Upper lobe of left lung (tissue), 6 donors: ENCODE results near the gene SHISA7. TPM values are rescaled to one million over a fixed set of nuclear protein-coding genes. Genes with fewer than 3 reads are reported as not detected.

Experiments
- ATAC-seq, 2 donors: fragments of 200-7000 bp; cut with Tn5 transposase; one replicate each; pipeline ENCODE4 v1.9.1; 2022; ENCODE audit warnings: mild to moderate bottlenecking in 2 of 2, moderate library complexity in 2 of 2; ENCODE audit not compliant: low FRiP score in 2 of 2
- DNase-seq, 2 donors: peaks; one replicate each; pipeline ENCODE4 v3.0.0-alpha.2; 2019 to 2020
- H3K27ac ChIP-seq, 4 donors: fragments of 200-600 bp; sonication (generic); one replicate each; pipeline ENCODE4 v1.5.1; 2016 to 2019
- H3K27me3 ChIP-seq, 4 donors: fragments of 200-600 bp; sonication (generic); one replicate each; pipeline ENCODE4 v1.5.1; 2017 to 2019
- H3K36me3 ChIP-seq, 4 donors: fragments of 200-600 bp; sonication (generic); one replicate each; pipeline ENCODE4 v1.5.1; 2016 to 2019
- H3K4me1 ChIP-seq, 4 donors: fragments of 200-600 bp; sonication (generic); one replicate each; pipeline ENCODE4 v1.5.1; 2018 to 2019
- H3K4me3 ChIP-seq, 4 donors: fragments of 200-600 bp; sonication (generic); one replicate each; pipeline ENCODE4 v1.5.1; 2017 to 2019; ENCODE audit warnings: mild to moderate bottlenecking in 2 of 4, moderate library complexity in 1 of 4
- H3K9me3 ChIP-seq, 4 donors: fragments of 200-600 bp; sonication (generic); one replicate each; pipeline ENCODE4 v1.5.1; 2018 to 2019
- EP300 ChIP-seq, 4 donors: sonication (generic); formaldehyde crosslinking; IDR thresholded peaks; one replicate each; pipeline ENCODE4 v1.5.1; 2017; ENCODE audit warnings: antibody characterized with exemption in 4 of 4, control low read depth in 2 of 4
- POLR2A ChIP-seq, 4 donors: fragments of 450-650 bp; IDR thresholded peaks; one replicate each; pipeline ENCODE4 v1.5.1; 2016 to 2017; ENCODE audit warnings: antibody characterized with exemption in 4 of 4, mild to moderate bottlenecking in 2 of 4
- POLR2AphosphoS5 ChIP-seq, 2 donors: sonication (generic); formaldehyde crosslinking; IDR thresholded peaks; one replicate each; pipeline ENCODE4 v1.5.1; 2017; ENCODE audit warnings: antibody characterized with exemption in 2 of 2
- WGBS, 2 donors: methylation state at CpG; one replicate each; pipeline ENCODE4 v1.1.5; 2017 to 2018; 5-methylcytosine and 5-hydroxymethylcytosine counted together
- total RNA-seq, 6 donors: library from RNA; depleted of rRNA in 4 of 6; stranded (reverse); fragments of >200 nt in 4 of 6; gene quantifications; one replicate each; pipeline versions ENCODE4 v1.1.0 to v1.2.1, GENCODE V29; 2016 to 2021
- TF ChIP-seq, protein P1 (sequence below), 6 experiments: fragments of 450-650 bp in 4 of 6; fragments of 200-600 bp in 2 of 6; sonication (generic) in 2 of 6; IDR thresholded peaks; one replicate each; pipeline ENCODE4 v1.5.1; 2016 to 2019; ENCODE audit warnings: antibody characterized with exemption in 6 of 6
- donor health status: DM: no; HTN: no; CAD: no; lungs with moderate emphysema.
- donor health status: DM: no; HTN: yes; CAD: no; lungs with severe emphysema.

Gene SHISA7
- total RNA-seq, 6 donors from 2014 or later: not detected

- Histone ChIP-seq H3K9me3 (no peaks in the 10 kb centered on the region), H3K4me3 (peak within 1 kb of the TSS; percentile 60 to 99 (median 85)), H3K36me3 (peaks cover 12 to 45% (median 34%) of the 10 kb centered on the region in 4 donors), H3K4me1 (peaks cover 40 to 59% (median 44%) of the 10 kb centered on the region in 4 donors), H3K27me3 (no peaks in the 10 kb centered on the region), H3K27ac (peak within 1 kb of the TSS; percentile 91 to 97 (median 92))
- ATAC-seq: peak; percentile 95
- WGBS, 2 donors: 0% methylated on average over 59 to 65 of the region's 68 CpGs
- TF ChIP-seq EP300 (IDR thresholded peaks at IDR 0.05): peak in 1 of 4 donors; percentile 87
- TF ChIP-seq POLR2AphosphoS5 (IDR thresholded peaks at IDR 0.05): peak; percentile 100
- TF ChIP-seq, protein P1, sequence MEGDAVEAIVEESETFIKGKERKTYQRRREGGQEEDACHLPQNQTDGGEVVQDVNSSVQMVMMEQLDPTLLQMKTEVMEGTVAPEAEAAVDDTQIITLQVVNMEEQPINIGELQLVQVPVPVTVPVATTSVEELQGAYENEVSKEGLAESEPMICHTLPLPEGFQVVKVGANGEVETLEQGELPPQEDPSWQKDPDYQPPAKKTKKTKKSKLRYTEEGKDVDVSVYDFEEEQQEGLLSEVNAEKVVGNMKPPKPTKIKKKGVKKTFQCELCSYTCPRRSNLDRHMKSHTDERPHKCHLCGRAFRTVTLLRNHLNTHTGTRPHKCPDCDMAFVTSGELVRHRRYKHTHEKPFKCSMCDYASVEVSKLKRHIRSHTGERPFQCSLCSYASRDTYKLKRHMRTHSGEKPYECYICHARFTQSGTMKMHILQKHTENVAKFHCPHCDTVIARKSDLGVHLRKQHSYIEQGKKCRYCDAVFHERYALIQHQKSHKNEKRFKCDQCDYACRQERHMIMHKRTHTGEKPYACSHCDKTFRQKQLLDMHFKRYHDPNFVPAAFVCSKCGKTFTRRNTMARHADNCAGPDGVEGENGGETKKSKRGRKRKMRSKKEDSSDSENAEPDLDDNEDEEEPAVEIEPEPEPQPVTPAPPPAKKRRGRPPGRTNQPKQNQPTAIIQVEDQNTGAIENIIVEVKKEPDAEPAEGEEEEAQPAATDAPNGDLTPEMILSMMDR (IDR thresholded peaks at IDR 0.05): peak in 3 of 6 experiments; percentile 5 to 11 (median 6)
- peak in 3 of 4 donors; percentile 94 to 100 (median 98) for TF ChIP-seq POLR2A (IDR thresholded peaks at IDR 0.05)
- peak; percentile 93 to 98 for DNase-seq
Measured at GRCh38 chr19:55385724-55386492, 57.2 kb downstream of the SHISA7 start, which contains the start of gene RPL28. TSS of gene RPL28 (plus strand) at chr19:55385932. CDS start at chr19:55386358, 426 bp downstream.

- Histone ChIP-seq H3K36me3 (peaks cover 12 to 37% (median 26%) of the 10 kb centered on the region in 4 donors), H3K4me3 (peak overlapping the region; percentile 22 to 99 (median 85)), H3K4me1 (peaks cover 40 to 59% (median 44%) of the 10 kb centered on the region in 4 donors), H3K27ac (peak overlapping the region; percentile 91 to 97 (median 92)), H3K9me3 (no peaks in the 10 kb centered on the region), H3K27me3 (no peaks in the 10 kb centered on the region)
- ATAC-seq (peak; percentile 92 to 94), DNase-seq (peak; percentile 94 to 96)
- 0 to 5% methylated on average over 8 to 34 of the region's 34 CpGs for WGBS, 2 donors
- TF ChIP-seq POLR2A (IDR thresholded peaks at IDR 0.05) (no peak), POLR2AphosphoS5 (IDR thresholded peaks at IDR 0.05) (no peak)
Measured at GRCh38 chr19:55384920-55385723, 58.0 kb downstream of the SHISA7 start.

DNA sequence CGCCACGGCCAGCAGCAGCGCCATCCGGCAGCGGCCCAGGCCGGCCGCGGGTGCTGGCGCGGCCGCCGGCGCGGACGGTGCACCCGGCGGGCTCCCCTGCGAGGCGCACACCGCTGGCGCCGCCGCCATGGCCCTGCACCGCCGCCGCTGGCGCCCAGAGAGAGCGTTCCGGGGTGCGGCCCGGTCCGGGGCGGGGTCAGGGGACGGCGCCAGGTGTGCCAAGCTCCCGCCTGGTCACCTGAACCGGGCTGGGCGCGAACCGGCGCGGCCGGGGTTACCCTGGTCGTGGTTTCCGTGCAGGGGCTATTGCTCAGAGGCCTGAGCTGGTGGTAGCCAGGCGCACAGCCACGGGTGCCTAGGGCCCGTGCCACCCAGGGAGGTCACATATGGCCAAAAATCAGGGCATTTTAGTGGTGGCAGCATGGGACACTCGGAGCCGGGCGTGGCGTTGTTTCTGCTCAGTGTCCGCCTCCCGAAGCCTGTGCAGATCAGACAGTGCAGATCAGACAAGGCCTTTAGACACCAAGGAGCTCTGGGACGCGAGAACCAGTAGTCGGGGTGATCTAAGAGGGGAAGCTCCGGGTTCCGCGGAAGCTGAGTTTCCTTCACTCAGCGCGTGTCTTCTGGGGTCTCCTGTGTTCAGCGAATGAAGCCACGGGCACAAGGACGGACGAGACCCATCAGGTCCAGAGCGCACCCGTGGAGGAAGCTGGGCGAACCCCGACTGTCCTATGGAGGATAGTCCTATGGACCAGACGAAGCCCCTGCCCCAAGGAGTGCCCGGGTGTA lies 58.8 kb downstream of the SHISA7 start, which contains the start of gene TMEM238:
TMEM238 (minus strand) TSS at position 162 of the 789 bp plus-strand sequence; CDS start at position 129, 33 bp downstream.
- peaks cover 40 to 51% (median 42%) of the 10 kb centered on the region in 4 donors for H3K4me1 ChIP-seq
- DNase-seq: peak; percentile 68 to 94
- no peak for TF ChIP-seq EP300 (IDR thresholded peaks at IDR 0.05)
- TF ChIP-seq POLR2AphosphoS5 (IDR thresholded peaks at IDR 0.05): peak in 1 of 2 donors; percentile 20
- TF ChIP-seq, protein P1 (IDR thresholded peaks at IDR 0.05): peak in 2 of 6 experiments; percentile 33 to 45
- TF ChIP-seq POLR2A (IDR thresholded peaks at IDR 0.05): peak in 1 of 4 donors; percentile 63
- no peaks in the 10 kb centered on the region for H3K9me3 ChIP-seq
- 29 to 37% methylated on average over 14 to 45 of the region's 72 CpGs for WGBS, 2 donors
- H3K4me3 ChIP-seq: peak within 1 kb of the TSS; percentile 47 to 99 (median 85)
- peak in 1 of 2 donors; percentile 44 for ATAC-seq
- H3K27me3 ChIP-seq: no peaks in the 10 kb centered on the region
- peaks cover 12 to 30% (median 18%) of the 10 kb centered on the region in 4 donors for H3K36me3 ChIP-seq
- H3K27ac ChIP-seq: peak within 1 kb of the TSS; percentile 91 to 97 (median 92)

GRCh38 chr19:55383279-55384130 lies 59.6 kb downstream of the SHISA7 start:
- peak overlapping the region; percentile 91 to 97 (median 92) for H3K27ac ChIP-seq
- peaks cover 9 to 21% (median 10%) of the 10 kb centered on the region in 4 donors for H3K36me3 ChIP-seq
- H3K4me1 ChIP-seq: peaks cover 37 to 43% (median 37%) of the 10 kb centered on the region in 4 donors
- peak in 1 of 2 donors; percentile 54 for DNase-seq
- H3K4me3 ChIP-seq: peak overlapping the region; percentile 47 to 99 (median 85)
- H3K9me3 ChIP-seq: no peaks in the 10 kb centered on the region
- no peak for TF ChIP-seq EP300 (IDR thresholded peaks at IDR 0.05)
- no peak for TF ChIP-seq POLR2AphosphoS5 (IDR thresholded peaks at IDR 0.05)
- TF ChIP-seq, protein P1 (IDR thresholded peaks at IDR 0.05): peak; percentile 13 to 67 (median 48)
- TF ChIP-seq POLR2A (IDR thresholded peaks at IDR 0.05): no peak
- 13 to 29% methylated on average over 9 to 24 of the region's 88 CpGs for WGBS, 2 donors
- no peaks in the 10 kb centered on the region for H3K27me3 ChIP-seq
- peak in 1 of 2 donors; percentile 27 for ATAC-seq
